Right lung (tissue), 5 donors: Measurements from ENCODE around the gene GTF3C1. TPM values are rescaled to one million over a fixed set of nuclear protein-coding genes. Genes with fewer than 3 reads are reported as not detected.
"Not testable (repeated sequence)": the region's sequence is repeated elsewhere in the genome, so short reads cannot be mapped to it uniquely, and the experiment has no call there.

Experiments used
- DNase-seq, 2 donors: peaks; one replicate each; pipeline ENCODE4 v3.0.0-alpha.2; 2013
- polyA plus RNA-seq, 5 donors: library from polyadenylated mRNA; unstranded; fragments of 120-200 nt; gene quantifications; one replicate each; pipeline versions ENCODE4 v1.2.1 to v1.2.3, GENCODE V29; 2013; ENCODE audit warnings: inconsistent platforms in 1 of 5, low replicate concordance in 1 of 5; ENCODE audit not compliant: insufficient read length in 5 of 5, insufficient read depth in 1 of 5

The GTF3C1 gene
- polyA plus RNA-seq, 5 donors, result 73.5 to 112 (median 85.6) TPM

DNA sequence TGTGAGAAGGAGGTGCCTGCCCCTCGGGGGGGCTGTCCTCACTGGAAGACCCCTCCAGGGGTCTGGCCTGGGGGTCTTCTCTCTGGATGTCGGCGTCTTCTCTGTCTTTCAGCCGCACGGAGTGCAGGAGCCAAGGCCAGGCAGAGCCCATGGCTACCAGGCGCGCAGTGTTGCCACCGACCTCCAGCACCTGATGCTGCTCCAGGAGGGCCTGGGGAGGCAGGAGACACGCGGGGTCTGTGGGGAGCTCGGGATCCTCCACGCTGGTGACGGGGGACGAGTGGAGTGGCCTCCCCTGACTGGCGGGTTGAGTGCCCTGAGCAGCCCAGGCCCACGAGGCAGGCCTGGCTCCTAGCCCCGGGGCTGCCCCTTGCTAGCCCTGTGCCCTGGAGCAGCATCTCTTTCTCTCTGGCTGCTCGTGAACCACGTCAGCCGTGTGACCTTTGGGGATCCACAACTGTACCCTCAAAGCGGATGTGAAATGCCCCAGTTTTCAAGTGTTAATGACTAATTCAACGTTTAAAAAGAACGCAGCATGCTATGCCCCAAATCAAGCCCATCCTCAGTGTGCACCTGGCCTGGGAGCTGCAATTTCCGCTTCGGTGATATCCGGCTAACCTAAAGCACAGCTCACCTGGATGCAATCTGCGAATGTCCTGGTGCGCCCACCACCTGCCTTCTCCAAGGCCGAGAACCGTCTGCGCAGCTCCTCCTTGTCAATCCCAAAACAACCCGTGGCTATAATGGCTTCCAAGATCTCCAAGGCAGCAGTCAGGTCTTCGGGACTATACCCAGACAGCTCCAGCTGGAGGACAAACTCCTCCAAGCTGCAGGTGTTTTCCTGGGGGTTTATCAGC, 84.9 kb downstream of the GTF3C1 start:
- no peak for DNase-seq

DNA sequence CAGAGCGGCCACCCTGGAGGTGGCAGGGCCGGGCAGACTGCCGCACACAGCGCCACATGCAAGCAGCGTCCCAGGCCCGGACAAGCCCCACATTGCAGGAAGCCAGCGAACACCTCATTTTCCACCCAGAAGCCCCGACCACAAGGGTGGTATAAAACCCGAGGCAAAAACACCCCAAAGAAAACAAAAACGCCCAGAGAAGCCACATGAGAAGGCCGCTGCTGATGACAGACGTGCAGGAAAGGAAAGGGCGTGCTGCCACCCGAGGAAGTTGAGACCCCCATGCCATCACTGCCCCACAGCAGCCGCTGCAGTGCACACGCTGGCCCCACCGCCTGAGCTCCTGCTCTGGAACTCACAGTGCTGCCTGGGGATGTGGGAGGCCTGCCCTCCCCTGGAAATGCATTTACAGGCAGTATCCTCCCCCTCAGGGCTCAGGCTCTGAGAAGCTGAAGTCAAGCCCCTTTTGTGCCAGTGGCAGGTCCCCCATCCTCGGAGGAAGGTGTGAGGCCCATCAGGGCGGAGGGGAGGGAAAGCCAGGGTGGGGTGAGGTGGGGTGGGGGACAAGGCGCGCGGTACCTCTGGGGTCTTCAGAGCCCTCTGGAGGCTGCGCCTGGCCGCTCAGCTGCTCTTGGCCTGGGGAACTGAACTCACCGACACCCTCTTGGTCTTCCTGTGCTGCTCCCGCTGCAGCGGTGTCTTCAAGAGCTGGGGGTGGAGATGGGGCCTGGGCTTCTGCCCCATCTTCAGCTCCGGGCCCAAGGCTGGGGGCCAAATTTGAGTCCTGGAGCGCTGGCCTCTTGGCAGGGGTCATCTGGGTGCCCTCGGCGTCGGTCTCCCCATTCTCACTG, 85.7 kb downstream of the GTF3C1 start:
- no peak for DNase-seq

DNA sequence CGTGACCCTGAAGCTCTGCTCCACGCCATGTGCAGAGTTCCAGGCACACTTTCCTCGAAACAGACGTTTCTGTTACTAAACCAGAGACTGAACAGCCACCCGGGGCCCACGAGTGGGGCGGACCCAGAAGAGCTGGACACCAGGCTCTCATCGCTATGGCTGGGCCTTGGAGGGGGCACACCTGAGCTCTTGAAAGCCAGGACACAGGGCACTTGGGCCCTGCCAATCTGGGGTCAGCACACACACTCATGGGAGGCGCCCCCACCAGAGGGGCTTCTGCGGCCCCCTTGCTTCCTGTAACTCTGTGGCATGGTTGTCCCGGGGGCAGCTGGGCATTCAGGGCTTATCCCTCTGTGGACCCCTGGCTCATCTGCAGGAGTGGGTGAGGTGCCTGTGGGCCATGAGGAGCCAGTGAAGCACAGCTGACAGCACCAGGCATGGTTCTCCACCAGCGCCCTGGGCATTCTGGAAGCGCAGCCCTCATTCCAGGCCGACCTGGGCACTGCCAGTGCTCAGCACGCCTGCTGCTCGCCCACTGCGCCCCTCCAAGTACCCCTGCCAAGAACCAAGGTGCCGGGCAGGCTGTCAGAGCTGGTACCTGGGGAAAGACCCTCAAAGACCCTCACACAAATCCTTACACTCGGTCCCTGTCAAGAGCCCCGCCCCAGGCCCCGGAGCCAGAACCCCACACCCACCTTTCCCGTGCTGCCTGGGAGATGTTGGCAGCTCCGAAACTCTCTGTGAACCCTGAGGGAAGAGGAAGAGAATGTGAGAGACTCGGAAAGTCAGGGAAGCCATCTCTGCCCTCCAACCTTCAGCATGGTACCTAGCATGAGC, 86.6 kb downstream of the GTF3C1 start:
- no peak for DNase-seq

DNA sequence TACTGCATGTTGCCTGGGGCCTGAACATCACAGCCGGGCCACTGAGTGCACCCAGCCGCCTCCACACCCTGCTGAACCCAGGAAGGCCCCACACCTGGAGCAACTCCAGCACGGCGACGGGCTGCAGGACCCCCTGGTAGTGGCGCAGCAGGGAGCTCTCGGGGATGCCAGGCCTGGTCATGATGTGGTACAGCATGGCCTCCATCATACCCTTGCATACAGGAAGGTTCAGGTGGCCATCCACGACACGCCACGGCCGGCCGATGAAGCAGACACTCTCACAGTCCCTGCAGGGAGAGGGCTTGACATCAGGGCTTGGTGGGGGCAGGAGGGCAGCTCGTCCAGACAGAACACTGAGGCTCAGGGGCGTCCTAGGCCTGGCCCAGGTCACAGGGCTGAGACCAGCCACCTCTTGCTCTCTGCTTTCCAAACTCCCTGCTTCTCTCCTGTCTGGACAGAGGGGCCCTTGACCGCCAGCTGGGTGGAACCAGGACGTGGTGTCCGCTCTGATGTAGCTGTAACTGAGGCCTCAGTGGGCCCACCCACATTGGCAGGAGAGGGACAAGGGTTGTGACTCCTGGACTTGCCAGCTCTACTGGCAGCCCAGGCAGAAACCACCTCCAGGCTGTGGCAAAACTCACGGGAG, 87.4 kb downstream of the GTF3C1 start:
- DNase-seq, result no peak

DNA sequence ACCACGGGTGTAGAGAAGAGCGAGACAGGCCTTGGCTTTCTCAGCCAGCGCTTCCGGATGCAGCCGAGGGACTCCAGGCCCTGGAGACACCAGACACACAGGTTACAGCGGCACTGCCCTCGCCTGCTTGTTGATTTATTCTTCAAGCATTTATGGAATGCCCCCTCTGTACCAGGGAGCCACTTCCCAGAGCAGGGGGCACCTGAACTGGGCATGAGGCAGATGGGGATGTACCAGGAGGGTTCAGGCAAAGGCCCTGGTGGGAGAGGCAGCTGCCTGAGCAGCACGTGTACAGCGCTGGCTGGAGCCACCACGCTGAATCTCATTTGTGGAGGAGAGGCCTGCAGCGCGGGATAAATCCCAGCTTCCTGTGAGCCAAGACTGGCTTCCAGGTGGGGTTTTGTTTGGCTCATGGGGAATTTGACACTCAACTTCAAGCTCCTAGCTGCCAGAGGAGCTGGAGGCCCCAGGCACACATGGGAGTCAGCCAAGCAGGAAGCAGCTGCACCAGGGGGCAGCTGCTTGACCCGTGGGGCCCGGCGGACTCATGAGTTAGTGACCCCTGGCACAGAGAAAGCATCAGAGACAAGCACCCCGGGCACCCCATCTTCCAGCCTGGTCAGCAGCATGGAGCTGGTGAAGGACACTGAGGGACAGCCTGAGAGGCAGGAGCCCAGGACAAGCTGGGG, 88.1 kb downstream of the GTF3C1 start:
- DNase-seq, result no peak

DNA sequence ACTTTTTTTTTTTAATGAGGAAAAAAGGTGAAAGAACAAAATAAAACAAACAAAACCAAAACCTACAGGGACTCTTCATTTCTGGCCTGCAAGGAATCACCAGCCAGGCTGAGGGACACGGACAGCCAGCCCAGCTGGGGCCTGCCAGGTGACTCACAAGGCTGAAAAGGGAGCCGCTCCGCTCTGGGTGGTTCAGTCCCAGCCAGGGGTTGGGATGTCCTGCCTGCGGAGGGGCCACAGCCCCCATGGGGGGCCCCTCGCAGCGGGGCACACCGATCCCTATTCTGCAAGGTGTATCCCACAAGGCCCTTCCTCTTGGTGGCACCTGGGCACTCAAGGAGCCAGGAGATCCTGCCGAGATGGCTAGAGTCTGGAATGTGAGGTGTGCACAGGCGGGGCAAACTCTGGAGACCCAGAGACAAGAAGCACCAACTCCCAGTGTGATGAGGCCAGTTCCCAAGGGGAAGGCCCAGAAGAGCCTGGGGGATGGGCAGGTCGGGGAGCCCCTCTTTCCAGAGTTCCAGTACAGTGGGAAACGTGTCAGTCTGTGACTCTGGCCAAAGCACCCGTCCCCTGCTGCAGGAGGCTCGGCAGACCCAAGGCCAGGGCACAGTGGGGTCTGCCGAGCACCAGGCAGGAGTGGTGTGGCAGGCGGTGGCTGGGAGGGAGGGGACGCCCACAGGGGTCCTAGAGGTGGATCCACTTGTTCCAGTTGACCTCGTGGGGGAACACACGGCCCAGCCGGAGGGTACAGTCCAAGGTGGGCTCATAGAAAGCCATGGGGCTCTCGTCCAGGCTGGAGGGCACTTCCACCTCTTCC, 88.8 kb downstream of the GTF3C1 start:
- no peak for DNase-seq

DNA sequence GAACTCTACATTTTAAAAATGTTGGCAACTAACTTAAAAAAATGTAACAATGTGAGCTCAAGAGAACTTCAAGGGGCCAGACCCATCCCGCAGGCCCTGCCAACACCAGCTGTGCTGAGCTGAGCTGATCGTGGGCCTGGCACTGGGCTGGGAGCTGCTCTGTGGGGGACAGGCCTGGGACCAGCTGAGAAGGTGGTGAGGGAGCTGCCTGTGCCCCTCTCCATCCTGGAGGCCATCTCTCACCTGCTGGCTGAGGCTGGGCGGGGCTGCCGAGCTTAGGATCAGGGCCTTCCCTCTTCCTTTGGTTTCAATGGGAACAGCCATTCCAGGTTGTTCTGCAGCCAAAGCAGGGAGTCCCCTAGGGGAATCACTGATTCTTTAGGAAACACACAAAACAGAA, 89.5 kb downstream of the GTF3C1 start:
- no peak for DNase-seq

DNA sequence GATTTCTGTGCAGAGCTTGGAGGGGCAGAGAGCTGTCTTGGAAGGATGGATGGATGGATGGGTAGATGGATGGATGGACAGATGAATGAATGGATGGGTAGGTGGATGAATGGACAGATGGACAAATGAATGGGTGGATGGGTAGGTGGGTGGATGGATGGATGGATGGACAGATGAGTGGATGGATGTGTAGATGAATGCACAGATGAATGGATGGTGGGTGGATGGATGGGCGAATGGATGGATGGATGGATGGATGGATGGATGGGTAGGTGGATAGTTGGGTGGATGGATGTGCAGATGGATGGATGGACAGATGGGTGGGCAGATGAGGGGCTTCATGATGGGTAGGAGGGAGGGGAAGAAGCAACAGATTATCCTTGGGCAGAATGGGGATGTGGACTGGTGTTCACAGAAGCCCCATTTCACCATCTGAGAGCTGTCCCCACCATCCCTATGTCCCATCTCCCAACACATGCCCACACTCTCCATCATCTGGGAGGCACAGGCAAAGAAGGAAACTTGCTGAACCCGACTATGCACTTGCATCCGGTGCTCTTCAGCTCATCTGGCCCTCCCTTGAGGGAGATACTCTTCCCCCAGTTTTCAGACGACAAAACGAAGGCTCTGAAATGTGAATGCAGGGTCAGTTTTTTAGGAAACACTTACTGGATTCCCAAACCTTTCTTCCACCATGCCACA, 90.6 kb downstream of the GTF3C1 start:
- DNase-seq, result no peak

DNA sequence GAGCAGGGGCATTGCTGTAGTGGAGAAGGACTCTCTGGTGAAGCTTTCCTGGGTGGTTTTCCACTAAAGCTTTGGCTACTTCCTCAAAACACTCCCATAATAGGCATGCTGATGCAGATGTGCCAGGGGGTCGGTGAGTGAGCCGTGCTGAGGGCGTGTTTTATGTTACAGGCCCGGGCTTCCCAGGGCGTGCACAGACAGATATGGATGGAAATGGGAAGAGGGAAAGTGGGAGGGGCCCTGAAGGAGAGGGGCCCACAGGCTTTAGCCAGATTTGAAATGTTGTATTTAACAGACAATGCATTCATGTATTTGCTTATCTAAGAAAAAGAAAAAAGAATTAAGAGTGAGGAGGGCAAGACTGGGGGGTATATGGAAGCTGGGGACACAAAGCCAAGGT, 91.5 kb downstream of the GTF3C1 start:
- no peak for DNase-seq

DNA sequence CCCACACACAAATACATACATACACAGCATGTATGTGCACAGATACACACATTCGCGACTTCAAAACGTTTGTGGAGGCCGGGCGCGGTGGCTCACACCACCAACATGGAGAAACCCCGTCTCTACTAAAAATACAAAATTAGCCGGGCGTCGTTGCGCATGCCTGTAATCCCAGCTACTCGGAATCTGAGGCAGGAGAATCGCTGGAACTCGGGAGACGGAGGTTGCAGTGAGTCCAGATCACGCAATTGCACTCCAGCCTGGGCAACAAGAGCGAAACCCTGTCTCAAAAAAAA, 92.2 kb downstream of the GTF3C1 start:
- DNase-seq, result not testable (repeated sequence)

DNA sequence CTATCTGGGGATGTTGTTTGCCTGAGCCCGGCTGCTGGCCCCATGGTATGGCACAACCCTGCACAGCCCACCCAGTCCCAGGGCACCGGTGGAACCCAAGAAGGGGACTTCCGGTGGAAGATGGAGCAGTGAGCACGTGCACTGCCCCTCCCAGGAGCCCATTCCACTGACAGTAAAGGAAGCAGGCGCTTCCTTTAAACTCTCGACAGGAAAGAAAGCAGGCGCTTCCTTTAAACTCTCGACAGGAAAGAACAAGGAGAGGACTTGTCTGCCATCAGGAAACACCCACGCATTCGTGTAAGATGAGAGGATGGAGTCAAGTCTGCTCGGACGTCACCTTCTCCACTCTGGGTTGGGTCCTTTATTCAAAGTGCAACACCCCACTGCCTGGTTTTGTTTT, 94.0 kb downstream of the GTF3C1 start:
- no peak for DNase-seq

DNA sequence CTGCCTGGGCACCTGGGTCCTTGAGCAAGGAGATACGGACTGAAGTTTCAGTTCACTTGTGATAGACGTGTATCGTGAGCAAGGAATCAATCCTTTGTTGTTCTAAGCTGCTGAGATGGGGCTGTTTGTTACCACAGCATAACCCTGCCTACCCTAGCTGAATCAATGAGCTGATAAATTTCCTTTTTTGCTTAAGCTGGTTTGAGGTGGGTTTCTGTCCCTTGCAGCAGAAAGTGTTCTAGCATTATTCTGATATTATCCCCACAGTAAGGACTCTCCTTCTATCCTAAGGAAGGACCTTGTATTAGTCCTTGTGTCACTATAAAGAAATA, 96.3 kb downstream of the GTF3C1 start:
- no peak for DNase-seq

DNA sequence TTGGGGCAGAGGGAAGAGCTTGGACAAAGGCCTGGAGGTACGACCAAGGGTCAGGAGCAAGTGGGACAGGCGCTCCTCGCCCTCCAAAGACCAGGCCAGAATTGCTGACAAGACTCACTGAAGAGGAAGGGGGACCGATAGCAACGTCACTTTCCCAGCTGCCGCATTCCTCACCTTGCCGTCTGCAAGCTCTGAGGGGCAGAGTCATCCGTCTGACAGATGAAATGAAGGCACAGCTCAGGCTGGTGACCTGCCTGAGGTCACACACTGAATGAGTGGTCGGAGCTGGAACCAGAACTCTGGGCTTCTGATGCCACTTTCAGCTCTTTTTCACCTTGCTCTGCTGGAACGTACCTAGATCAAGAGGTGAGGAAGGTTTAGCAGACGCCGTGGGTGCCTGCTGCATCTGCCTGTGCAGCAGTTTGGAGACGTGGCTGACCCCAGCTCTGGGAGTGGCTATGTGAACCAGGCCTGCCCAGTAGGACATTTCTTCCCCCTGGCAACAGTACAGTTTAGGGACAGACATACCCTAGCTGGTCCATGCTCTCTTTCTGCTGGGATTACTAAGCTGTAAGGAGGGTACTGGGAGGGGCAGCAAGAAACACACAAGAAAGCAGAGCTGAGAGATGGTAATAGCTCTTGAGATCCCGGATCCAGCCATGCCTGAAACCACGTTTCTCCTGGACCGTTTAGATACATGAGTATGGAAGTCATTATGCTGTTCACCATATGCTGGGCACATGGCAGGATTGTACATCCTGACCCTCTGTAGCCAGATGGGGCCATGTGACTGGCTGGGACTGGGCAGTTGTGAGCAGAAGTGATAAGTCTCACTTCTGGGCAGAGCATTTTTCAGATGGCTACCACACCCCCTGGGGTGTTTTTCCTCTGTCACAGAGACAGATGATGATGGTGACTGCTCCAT, 96.9 kb downstream of the GTF3C1 start:
- no peak for DNase-seq

DNA sequence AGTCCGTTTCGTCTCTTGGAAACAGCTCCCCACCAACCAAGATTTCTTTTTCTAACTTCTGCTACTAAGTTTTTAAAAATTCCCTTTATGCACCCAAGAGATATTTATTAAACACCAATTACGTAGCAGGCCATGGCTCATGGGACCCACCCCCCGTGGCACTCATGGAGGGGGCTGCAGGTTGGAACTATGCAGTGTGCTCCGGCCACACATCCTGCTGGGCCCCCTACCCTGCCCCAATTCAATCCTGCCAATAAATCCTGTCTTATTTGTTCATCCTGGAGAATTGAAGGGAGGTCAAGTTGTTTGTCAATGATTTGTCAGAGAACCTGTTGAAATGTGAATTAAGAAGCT, 99.5 kb downstream of the GTF3C1 start:
- no peak for DNase-seq

DNA sequence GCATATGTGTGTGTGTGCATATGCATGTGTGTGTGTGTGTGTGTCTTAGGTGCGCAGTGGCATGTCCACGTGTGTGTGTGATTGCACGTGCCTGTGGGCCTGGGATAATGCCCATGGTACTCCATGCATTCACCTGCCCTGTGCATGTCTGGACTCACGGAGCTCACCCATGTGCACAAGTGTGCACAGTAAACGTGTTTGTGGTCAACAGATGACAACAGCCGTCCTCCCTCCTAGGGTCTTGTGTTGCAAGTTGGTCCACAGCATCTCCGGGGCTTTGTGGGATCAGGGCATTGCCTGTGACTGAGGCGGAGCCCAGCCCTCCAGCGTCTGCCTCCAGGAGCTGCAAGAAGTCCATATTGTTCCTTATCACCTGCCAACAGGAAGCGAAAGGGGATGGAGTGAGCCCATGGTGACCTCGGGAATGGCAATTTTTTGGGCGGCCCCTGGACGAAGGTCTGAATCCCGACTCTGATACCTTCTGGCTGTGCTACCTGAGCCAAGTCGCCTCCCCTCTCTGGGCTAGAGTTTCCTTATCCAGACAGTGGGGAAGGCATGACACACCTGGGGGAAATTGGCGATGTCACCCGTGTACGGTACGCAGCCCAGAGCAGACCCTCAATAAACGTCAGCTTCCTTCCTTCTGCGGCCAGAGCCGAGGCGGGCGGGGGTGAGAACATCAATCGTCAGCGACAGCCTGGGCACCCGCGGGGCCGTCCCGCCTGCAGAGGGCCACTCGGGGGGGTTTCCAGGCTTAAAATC, 100.1 kb downstream of the GTF3C1 start:
- DNase-seq, result no peak

DNA sequence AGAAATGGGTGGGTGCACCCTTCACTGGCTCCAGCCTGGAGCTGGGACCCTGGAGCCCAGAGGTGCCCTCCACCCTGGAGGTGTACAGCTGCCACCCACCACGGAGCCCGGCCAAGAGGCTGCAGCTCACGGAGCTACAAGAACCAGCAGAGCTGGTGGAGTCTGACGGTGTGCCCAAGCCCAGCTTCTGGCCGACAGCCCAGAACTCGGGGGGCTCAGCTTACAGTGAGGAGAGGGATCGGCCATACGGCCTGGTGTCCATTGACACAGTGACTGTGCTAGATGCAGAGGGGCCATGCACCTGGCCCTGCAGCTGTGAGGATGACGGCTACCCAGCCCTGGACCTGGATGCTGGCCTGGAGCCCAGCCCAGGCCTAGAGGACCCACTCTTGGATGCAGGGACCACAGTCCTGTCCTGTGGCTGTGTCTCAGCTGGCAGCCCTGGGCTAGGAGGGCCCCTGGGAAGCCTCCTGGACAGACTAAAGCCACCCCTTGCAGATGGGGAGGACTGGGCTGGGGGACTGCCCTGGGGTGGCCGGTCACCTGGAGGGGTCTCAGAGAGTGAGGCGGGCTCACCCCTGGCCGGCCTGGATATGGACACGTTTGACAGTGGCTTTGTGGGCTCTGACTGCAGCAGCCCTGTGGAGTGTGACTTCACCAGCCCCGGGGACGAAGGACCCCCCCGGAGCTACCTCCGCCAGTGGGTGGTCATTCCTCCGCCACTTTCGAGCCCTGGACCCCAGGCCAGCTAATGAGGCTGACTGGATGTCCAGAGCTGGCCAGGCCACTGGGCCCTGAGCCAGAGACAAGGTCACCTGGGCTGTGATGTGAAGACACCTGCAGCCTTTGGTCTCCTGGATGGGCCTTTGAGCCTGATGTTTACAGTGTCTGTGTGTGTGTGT, 100.9 kb downstream of the GTF3C1 start:
- DNase-seq, result no peak

DNA sequence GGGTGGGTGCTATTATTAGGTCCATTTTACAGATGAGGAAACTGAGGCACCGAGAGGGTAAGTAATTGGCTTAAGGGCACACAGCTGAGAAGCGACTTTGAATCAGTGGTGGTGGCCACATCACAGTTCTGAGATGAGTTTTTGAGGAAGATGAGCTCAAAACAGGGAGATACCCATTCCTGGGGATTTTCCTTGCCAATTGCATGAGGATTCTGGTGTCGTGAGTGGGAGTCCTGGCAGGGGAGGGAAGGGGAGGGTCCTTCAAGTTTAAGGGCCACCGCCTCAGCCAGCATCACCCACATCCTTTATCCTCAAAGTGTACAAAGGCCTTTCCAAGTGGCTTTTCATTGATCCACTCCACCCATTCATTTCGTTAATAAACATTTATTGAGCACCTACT, 102.4 kb downstream of the GTF3C1 start:
- DNase-seq, result no peak
